Lower lobe of right lung (tissue), 2 donors: Measurements from ENCODE around the gene SEH1L. TPM values are rescaled to one million over a fixed set of nuclear protein-coding genes. Genes with fewer than 3 reads are reported as not detected.

Experiments used
- ATAC-seq, 2 donors: fragments of 200-7000 bp; cut with Tn5 transposase; one replicate each; pipeline ENCODE4 v1.9.1; 2020 to 2022; ENCODE audit warnings: mild to moderate bottlenecking in 2 of 2, moderate library complexity in 2 of 2
- DNase-seq: peaks from one replicate; pipeline ENCODE4 v3.0.0-alpha.2; 2020
- H3K27ac ChIP-seq: fragments of 200-600 bp; one replicate; pipeline ENCODE4 v1.8.0; 2022
- H3K27me3 ChIP-seq: fragments of 200-600 bp; one replicate; pipeline ENCODE4 v1.8.0; 2022; ENCODE audit warnings: low read depth
- H3K36me3 ChIP-seq: fragments of 200-600 bp; one replicate; pipeline ENCODE4 v1.8.0; 2022; ENCODE audit warnings: mild to moderate bottlenecking
- H3K4me1 ChIP-seq: fragments of 200-600 bp; one replicate; pipeline ENCODE4 v1.8.0; 2022
- H3K4me3 ChIP-seq: fragments of 200-600 bp; one replicate; pipeline ENCODE4 v1.8.0; 2022; ENCODE audit warnings: mild to moderate bottlenecking
- H3K9me3 ChIP-seq: fragments of 200-600 bp; one replicate; pipeline ENCODE4 v1.8.0; 2022
- intact Hi-C: fragments of 100-400 bp; cut with DNase I; formaldehyde crosslinking; loops from one replicate; pipeline ENCODE4 v1.11.0; 2022
- total RNA-seq: library from RNA; stranded (reverse); fragmentation: NEBNext Ultra II Directional; extraction: Animal tissue kit (Norgen Biotek cat#: 25700); gene quantifications from one replicate; pipeline ENCODE4 v1.2.1, GENCODE V29; 2021
- TF ChIP-seq, protein P1 (sequence below): fragments of 200-600 bp; IDR thresholded peaks from one replicate; pipeline ENCODE4 v1.8.0; 2022; ENCODE audit warnings: antibody characterized with exemption, mild to moderate bottlenecking
- donor health status: DM: no; HTN: yes; CAD: no; lungs with severe emphysema.

Gene SEH1L
- total RNA-seq, 1 donor from 2014 or later = 34.8 TPM

DNA sequence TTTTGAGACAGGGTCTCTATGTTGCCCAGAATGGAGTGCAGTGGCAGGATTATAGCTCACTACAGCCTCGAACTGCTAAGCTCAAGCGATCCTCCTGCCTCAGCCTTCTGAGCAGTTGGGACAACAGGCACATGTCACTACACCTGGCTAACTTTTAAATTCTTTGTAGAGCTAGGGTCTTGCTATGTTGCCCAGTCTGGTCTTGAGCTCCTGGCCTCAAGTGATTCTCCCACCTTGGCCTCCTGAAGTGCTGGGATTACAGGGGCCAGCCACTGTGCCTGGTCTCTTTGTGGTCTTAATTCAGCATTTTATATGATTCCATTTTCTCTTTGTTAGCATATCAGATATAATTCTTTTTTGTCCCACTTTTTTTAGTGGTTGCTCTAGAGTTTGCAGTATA, 77.4 kb downstream of the SEH1L start:
- TF ChIP-seq, protein P1, sequence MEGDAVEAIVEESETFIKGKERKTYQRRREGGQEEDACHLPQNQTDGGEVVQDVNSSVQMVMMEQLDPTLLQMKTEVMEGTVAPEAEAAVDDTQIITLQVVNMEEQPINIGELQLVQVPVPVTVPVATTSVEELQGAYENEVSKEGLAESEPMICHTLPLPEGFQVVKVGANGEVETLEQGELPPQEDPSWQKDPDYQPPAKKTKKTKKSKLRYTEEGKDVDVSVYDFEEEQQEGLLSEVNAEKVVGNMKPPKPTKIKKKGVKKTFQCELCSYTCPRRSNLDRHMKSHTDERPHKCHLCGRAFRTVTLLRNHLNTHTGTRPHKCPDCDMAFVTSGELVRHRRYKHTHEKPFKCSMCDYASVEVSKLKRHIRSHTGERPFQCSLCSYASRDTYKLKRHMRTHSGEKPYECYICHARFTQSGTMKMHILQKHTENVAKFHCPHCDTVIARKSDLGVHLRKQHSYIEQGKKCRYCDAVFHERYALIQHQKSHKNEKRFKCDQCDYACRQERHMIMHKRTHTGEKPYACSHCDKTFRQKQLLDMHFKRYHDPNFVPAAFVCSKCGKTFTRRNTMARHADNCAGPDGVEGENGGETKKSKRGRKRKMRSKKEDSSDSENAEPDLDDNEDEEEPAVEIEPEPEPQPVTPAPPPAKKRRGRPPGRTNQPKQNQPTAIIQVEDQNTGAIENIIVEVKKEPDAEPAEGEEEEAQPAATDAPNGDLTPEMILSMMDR = no peak
- DNase-seq = no peak
- H3K27me3 ChIP-seq = no peaks in the 10 kb centered on the region
- no peak overlapping the region for H3K27ac ChIP-seq
- peaks cover 70% of the 10 kb centered on the region for H3K36me3 ChIP-seq
- no peak overlapping the region for H3K4me3 ChIP-seq
- ATAC-seq = no peak
- H3K4me1 ChIP-seq = no peaks in the 10 kb centered on the region
- H3K9me3 ChIP-seq = peaks cover 3% of the 10 kb centered on the region
- intact Hi-C loops = no loop called here

DNA sequence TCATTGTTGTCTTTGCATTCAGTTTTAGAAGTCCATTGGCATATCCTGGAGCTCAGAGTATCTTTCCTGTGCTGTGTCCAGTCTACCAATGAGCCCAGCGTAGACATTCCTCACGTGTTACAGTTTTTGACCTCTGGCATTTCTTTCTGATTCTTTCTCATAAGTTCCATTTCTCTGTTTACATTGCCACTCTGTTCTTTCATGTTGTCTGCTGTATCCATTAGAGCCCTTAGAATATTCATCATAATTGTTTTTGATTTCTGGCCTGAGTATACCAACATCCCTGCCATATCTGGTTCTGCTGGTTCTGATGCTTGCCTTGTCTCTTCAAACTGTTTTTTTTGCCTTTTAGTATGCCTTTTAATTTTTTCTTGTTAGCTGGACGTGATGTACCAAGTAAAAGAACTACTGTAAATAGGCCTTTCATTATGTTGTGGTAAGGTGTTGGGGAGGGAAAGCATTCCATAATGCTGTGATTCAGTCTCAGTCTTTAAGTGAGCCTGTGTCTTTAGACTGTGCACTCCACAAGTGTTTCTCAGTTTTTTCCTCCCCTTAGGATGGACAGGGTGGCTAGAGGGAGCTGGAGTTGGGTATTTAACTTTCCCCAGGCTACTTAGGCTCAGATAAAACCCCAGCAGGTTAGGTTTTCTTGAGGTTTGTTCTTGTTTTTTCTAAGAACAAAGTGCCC, 78.9 kb downstream of the SEH1L start:
- Histone ChIP-seq H3K36me3 (peaks cover 74% of the 10 kb centered on the region), H3K27ac (no peak overlapping the region), H3K4me1 (no peaks in the 10 kb centered on the region), H3K9me3 (peaks cover 3% of the 10 kb centered on the region), H3K27me3 (no peaks in the 10 kb centered on the region), H3K4me3 (no peak overlapping the region)
- ATAC-seq (no peak), DNase-seq (no peak)
- intact Hi-C loops = no loop called here
- TF ChIP-seq, protein P1 = no peak

DNA sequence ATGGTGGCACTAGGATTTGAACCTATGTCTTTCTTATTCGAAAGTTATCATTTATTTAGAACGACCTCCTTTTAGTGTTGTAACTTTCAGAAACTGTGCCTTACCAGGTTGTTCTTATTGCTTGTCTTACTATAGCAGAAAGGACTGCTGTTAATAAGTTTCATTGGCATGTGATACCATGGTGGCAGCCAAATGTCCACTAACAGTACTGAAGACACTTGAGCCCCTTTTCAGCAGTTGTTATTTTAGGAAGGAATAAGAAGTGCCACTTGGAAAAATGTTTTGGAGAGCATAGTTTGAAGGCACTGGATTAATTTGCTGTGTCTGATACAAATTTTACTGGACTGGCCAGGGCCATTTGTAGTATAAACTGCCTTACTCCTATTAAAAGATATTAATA, 81.1 kb downstream of the SEH1L start:
- intact Hi-C loops = no loop called here
- no peak overlapping the region for H3K27ac ChIP-seq
- TF ChIP-seq, protein P1 = no peak
- H3K4me1 ChIP-seq = no peaks in the 10 kb centered on the region
- H3K4me3 ChIP-seq = no peak overlapping the region
- no peaks in the 10 kb centered on the region for H3K27me3 ChIP-seq
- DNase-seq = no peak
- peaks cover 84% of the 10 kb centered on the region for H3K36me3 ChIP-seq
- no peak for ATAC-seq
- H3K9me3 ChIP-seq = no peaks in the 10 kb centered on the region

DNA sequence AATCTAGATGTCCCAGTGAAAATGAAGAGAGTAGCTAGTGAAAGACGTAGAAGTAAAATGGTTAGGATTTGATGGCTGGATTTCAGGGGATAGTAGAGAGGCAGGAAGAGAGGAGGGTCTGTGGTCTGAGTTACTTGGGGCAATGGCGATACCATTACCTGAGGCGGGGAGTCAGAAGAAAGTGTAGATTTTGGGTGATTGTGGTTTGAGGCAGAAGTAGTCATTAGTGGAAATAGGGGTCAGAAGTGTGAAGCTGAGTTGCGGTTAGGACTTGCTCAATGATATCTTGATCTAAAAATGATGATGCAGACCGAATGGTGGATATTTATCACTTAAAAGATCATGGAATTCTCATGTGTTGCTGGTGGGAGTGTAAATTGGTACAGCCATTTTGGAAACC, 84.4 kb downstream of the SEH1L start:
- H3K27ac ChIP-seq = no peak overlapping the region
- ATAC-seq (no peak), DNase-seq (no peak)
- no peak overlapping the region for H3K4me3 ChIP-seq
- H3K9me3 ChIP-seq = no peaks in the 10 kb centered on the region
- TF ChIP-seq, protein P1 = no peak
- peaks cover 69% of the 10 kb centered on the region for H3K36me3 ChIP-seq
- H3K4me1 ChIP-seq = no peaks in the 10 kb centered on the region
- intact Hi-C loops = no loop called here
- no peaks in the 10 kb centered on the region for H3K27me3 ChIP-seq

DNA sequence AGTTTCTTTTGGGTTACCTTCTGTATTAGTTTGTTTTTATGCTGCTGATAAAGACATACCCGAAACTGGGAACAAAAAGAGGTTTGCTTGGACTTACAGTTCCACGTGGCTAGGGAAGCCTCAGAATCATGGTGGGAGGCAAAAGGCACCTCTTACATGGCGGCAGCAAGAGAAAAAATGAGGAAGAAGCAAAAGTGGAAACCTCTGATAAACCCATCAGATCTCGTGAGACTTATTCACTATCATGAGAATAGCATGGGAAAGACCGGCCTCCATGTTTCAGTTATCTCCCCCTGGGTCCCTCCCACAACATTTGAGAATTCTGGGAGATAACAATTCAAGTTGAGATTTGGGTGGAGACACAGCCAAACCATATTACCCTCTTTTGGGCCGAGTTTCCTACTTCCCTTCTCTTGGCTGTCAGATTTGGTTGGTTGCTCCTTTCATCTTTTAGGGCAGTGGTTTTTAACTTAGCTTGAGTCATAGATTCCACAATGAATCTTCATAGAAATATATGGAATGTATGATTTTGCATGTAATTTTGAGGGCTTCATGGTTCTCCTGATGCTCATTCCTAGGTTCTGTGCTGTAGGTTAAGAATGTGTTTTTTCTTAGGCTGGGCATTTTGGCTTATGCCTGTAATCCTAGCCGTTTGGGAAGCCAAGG, 87.6 kb downstream of the SEH1L start:
- Histone ChIP-seq H3K27me3 (no peaks in the 10 kb centered on the region), H3K9me3 (no peaks in the 10 kb centered on the region), H3K27ac (no peak overlapping the region), H3K4me1 (no peaks in the 10 kb centered on the region), H3K36me3 (peaks cover 49% of the 10 kb centered on the region), H3K4me3 (no peak overlapping the region)
- TF ChIP-seq, protein P1 = no peak
- DNase-seq (no peak), ATAC-seq (no peak)
- intact Hi-C loops = no loop called here
